GM12872 (cell line): ENCODE data around the gene RABAC1.

Experiments
- TF ChIP-seq, protein P1 (sequence below): IDR thresholded peaks from 3 replicates; pipeline ENCODE4 v1.5.1; 2011; ENCODE audit warnings: low read depth, mild to moderate bottlenecking, low read length, moderate library complexity; ENCODE audit not compliant: insufficient read depth

Gene RABAC1

DNA sequence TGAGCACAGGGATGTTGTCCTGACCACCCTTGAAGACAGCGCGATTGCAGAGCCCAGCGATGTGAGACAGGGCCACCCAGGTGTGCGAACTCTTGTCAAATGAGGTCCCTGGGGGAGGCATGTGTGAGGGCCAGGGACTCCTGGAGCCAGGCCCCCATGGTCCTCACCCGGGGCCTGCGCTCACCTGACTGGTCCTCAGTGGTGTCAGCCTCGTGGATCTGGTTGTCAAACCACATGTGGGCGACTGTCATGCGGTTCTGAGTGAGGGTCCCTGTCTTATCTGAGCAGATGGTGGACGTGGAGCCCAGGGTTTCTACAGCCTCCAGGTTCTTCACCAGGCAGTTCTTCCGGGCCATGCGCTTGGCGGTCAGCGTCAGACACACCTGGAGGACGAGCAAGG lies 22.6 kb upstream of the RABAC1 start:
- TF ChIP-seq, protein P1, sequence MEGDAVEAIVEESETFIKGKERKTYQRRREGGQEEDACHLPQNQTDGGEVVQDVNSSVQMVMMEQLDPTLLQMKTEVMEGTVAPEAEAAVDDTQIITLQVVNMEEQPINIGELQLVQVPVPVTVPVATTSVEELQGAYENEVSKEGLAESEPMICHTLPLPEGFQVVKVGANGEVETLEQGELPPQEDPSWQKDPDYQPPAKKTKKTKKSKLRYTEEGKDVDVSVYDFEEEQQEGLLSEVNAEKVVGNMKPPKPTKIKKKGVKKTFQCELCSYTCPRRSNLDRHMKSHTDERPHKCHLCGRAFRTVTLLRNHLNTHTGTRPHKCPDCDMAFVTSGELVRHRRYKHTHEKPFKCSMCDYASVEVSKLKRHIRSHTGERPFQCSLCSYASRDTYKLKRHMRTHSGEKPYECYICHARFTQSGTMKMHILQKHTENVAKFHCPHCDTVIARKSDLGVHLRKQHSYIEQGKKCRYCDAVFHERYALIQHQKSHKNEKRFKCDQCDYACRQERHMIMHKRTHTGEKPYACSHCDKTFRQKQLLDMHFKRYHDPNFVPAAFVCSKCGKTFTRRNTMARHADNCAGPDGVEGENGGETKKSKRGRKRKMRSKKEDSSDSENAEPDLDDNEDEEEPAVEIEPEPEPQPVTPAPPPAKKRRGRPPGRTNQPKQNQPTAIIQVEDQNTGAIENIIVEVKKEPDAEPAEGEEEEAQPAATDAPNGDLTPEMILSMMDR, result no peak

DNA sequence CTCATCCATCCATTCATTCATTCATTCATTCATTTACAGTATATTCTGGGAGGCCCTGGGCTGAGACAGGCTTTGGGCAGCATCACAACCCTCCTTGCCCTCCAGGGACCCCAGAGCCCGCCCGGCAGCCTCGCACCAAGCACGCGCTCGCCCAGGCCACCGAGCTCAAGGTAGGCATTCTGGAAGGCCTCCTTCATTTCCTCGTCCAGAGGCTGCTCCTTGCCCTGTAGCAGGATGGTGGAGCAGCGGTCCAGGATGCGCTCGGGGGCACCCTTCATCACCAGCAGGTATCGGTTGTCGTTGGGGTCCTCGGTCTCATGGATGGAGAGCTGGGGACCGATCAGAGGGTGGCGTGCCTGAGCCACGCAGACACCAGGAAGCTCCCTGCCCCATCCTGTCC lies 19.3 kb upstream of the RABAC1 start:
- TF ChIP-seq, protein P1, result no peak

DNA sequence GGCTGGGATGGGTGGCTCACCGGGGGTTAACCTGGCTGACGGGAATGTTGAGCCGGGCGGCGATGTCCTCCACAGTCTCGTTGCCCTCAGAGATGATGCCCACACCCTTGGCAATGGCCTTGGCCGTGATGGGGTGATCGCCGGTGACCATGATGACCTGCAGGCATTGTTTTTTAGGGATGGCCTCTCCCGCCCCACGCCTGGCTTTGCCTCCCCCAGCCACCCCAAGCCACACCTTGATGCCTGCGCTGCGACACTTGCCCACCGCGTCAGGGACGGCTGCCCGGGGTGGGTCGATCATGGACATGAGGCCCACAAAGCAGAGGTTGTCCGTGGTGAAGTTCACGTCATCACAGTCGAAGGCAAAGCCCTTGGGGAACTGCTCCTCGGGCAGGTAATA lies 18.8 kb upstream of the RABAC1 start:
- TF ChIP-seq, protein P1, result no peak

DNA sequence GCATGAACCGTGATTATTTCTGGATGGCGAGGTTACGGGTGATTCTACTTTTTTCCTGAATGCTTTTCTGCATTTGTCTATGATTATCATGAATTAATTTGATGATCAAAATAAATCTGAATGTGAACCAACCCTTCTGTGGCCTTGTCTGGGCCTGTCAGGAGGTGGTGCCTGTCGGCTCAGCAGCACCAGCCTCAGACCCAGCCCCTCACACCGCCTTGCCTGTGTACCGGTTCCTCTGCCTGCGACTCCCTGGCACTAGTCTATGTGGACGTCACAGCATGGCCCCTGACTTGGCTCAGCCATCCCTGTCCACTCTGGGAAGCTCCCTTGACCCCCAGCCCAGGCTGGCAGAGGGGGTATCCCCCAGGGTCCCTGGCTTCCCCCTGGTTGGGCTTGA lies 15.5 kb upstream of the RABAC1 start:
- TF ChIP-seq, protein P1, result no peak

DNA sequence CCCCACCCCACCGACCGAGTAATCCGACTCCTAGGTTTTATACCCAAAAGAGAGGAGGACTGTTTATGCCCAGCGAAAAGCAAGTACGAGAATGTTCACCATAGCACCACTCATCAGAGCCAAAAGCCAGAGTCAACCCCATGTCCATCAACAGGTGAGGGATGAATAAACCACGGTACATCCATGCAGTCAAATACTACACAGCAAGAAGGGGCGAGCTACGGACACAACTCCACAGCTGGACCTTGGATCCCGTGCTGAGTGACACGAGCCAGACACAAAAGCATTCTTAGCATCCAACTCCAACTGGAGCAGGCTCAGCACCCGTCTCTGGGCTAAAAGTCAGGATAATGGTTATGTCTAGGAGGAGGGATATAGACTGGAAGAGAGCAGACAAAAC lies 12.2 kb upstream of the RABAC1 start:
- TF ChIP-seq, protein P1, result no peak

DNA sequence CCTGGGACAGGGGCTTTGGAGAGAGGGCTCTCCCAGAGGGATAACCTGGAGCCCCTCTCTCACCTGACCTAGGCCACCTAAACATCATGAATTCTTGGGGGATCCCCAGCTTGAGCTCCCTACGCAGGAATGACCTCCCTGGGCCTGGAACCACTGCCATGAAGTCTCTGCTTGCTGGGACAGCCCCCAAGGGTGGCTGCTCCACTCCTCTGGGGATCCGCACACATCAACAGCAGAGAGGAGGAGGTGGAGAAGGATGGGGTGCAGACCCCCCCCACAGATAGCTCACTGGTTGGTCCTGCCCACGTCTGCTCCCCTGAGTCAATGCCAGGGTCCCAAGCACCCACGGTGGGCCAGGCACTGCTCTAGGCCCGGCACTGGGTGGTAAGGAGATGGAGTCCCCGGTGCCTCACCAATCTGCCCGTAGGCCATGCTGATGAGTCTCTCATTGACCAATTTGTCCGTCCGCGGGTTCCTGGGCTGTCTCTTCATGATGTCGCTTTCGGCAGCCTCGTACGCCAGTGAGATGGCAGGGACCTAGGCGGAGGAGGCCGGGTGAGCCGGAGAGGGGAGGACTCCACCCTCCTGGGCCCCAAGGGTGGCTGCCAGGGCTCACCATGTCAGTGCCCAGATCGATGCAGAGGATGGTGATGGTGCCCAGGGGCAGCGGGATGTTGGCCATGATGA lies 10.8 kb upstream of the RABAC1 start:
- TF ChIP-seq, protein P1, result no peak

DNA sequence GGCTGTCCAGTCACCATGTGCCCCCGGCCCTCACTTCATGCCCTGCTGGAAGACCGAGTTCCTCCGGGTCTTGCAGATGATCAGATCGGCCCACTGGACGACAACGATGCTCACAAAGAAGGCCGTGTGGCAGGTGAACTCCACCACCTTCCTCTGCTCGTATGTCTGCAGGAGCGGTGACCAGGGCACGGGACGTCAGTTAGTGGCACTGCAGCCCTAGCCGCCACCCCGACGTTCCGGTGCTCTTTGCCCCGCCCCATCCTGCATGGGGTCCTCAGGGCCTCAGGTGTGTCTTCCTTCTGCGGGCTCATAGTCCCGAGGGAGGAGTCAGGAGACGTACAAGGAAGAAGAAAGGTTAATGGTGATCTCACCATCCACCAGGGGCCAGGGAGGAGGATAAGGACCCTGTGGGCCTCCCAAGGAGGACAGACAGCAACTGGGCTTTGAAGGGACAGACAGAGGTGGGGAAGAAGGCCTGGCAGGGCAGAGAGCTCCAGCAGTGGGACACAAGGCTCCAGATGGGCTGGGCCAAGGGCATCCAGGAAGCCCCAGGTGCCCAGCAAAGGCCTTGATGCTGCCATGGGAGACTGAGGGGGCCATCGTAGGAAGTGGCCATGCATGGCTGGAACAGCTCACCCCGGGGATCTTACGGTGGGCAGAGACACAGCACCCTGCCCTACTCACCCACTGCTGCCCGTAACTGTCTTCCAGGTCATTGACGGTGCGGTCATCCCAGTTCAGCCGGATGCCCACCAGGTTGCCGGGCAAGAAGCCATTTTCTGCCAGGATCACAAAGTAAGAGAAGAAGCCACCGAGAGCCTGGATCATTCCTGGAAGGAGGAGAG lies 9.9 kb upstream of the RABAC1 start:
- TF ChIP-seq, protein P1, result no peak
